ENCODE data around the gene FAM210B. TPM values are rescaled to one million over a fixed set of nuclear protein-coding genes. Genes with fewer than 3 reads are reported as not detected.

FAM210B gene
- total RNA-seq, 4 donors from 2014 or later, result 30.8 to 41.5 (median 38.8) TPM

- no peak for DNase-seq
- Histone ChIP-seq H3K4me1 (no peaks in the 10 kb centered on the region), H3K27ac (no peak overlapping the region), H3K27me3 (no peaks in the 10 kb centered on the region), H3K9me3 (no peaks in the 10 kb centered on the region), H3K4me3 (replicated peaks in 1 of 3) (no peak overlapping the region), H3K36me3 (peaks cover 23 to 28% of the 10 kb centered on the region in 2 donors)
- WGBS, 2 donors, result 84 to 91% methylated on average over 6 of the region's 6 CpGs
- TF ChIP-seq POLR2A (IDR thresholded peaks at IDR 0.05), result no peak
- TF ChIP-seq, protein P1, sequence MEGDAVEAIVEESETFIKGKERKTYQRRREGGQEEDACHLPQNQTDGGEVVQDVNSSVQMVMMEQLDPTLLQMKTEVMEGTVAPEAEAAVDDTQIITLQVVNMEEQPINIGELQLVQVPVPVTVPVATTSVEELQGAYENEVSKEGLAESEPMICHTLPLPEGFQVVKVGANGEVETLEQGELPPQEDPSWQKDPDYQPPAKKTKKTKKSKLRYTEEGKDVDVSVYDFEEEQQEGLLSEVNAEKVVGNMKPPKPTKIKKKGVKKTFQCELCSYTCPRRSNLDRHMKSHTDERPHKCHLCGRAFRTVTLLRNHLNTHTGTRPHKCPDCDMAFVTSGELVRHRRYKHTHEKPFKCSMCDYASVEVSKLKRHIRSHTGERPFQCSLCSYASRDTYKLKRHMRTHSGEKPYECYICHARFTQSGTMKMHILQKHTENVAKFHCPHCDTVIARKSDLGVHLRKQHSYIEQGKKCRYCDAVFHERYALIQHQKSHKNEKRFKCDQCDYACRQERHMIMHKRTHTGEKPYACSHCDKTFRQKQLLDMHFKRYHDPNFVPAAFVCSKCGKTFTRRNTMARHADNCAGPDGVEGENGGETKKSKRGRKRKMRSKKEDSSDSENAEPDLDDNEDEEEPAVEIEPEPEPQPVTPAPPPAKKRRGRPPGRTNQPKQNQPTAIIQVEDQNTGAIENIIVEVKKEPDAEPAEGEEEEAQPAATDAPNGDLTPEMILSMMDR (IDR thresholded peaks at IDR 0.05), result no peak
- intact Hi-C loops (cut with DNase I), result no loop called here
Measured at GRCh38 chr20:56368351-56369134, 9.8 kb downstream of the FAM210B start.

- no peak overlapping the region for H3K27ac ChIP-seq
- no peak for DNase-seq
- H3K36me3 ChIP-seq, result peaks cover 23 to 28% of the 10 kb centered on the region in 2 donors
- no peak for TF ChIP-seq POLR2A (IDR thresholded peaks at IDR 0.05)
- TF ChIP-seq, protein P1 (IDR thresholded peaks at IDR 0.05), result no peak
- WGBS, 2 donors, result 94 to 95% methylated on average over 4 of the region's 4 CpGs
- no peak overlapping the region for H3K4me3 ChIP-seq (replicated peaks in 1 of 3)
- intact Hi-C loops (cut with DNase I), result no loop called here
- H3K9me3 ChIP-seq, result no peaks in the 10 kb centered on the region
- no peaks in the 10 kb centered on the region for H3K4me1 ChIP-seq
- H3K27me3 ChIP-seq, result no peaks in the 10 kb centered on the region
Measured at GRCh38 chr20:56369179-56369578, 10.4 kb downstream of the FAM210B start.

GRCh38 chr20:56371977-56372376 is 13.2 kb downstream of the FAM210B start:
- TF ChIP-seq, protein P1 (IDR thresholded peaks at IDR 0.05), result no peak
- no peak for TF ChIP-seq POLR2A (IDR thresholded peaks at IDR 0.05)
- H3K36me3 ChIP-seq, result peaks cover 7 to 8% of the 10 kb centered on the region in 2 donors
- no peak overlapping the region for H3K4me3 ChIP-seq (replicated peaks in 1 of 3)
- DNase-seq, result no peak
- no peaks in the 10 kb centered on the region for H3K4me1 ChIP-seq
- intact Hi-C loops (cut with DNase I), result no loop called here
- 90 to 93% methylated on average over 11 of the region's 11 CpGs for WGBS, 2 donors
- H3K9me3 ChIP-seq, result no peaks in the 10 kb centered on the region
- H3K27ac ChIP-seq, result no peak overlapping the region
- no peaks in the 10 kb centered on the region for H3K27me3 ChIP-seq

DNA sequence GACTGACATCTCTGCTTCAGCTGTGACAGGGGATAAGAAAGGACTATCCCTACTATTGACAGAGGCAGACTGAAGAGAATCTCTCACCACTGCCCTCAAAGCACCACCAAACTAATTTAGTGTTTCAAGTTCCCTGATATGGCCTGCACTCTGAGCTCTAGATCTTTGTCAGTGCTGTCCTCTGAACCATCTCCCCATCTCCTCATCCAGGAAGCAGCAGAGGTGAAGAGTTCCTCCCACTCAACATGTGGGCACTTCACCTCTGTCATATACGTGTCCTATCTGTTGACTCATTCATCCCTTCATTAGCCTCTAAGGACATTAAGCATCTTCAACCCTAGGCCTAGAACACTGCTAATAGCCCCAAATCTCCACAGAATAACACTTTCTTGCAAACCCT is 14.1 kb downstream of the FAM210B start:
- H3K4me3 ChIP-seq (replicated peaks in 1 of 3), result no peak overlapping the region
- H3K9me3 ChIP-seq, result no peaks in the 10 kb centered on the region
- 88 to 90% methylated on average over 1 of the region's 1 CpG for WGBS, 2 donors
- intact Hi-C loops (cut with DNase I), result no loop called here
- H3K27me3 ChIP-seq, result no peaks in the 10 kb centered on the region
- no peak for TF ChIP-seq POLR2A (IDR thresholded peaks at IDR 0.05)
- TF ChIP-seq, protein P1 (IDR thresholded peaks at IDR 0.05), result no peak
- H3K36me3 ChIP-seq, result peaks cover 0 to 1% of the 10 kb centered on the region in 2 donors
- no peaks in the 10 kb centered on the region for H3K4me1 ChIP-seq
- H3K27ac ChIP-seq, result no peak overlapping the region
- DNase-seq, result no peak

GRCh38 chr20:56373942-56374341 is 15.2 kb downstream of the FAM210B start:
- no peak for TF ChIP-seq POLR2A (IDR thresholded peaks at IDR 0.05)
- TF ChIP-seq, protein P1 (IDR thresholded peaks at IDR 0.05), result no peak
- WGBS, 2 donors, result 86 to 88% methylated on average over 1 of the region's 1 CpG
- H3K4me1 ChIP-seq, result no peaks in the 10 kb centered on the region
- no peak for DNase-seq
- intact Hi-C loops (cut with DNase I), result no loop called here
- H3K27ac ChIP-seq, result no peak overlapping the region
- no peaks in the 10 kb centered on the region for H3K36me3 ChIP-seq
- H3K9me3 ChIP-seq, result no peaks in the 10 kb centered on the region
- no peak overlapping the region for H3K4me3 ChIP-seq (replicated peaks in 1 of 3)
- H3K27me3 ChIP-seq, result no peaks in the 10 kb centered on the region

Measured in thyroid gland (tissue), 4 donors.